ENCODE measurements around the gene ZBTB9.

GRCh38 chr6:33427585-33428223 is 26.7 kb upstream of the ZBTB9 start:
- TF ChIP-seq CTCF (IDR thresholded peaks at IDR 0.05): no peak
- no peak for TF ChIP-seq POLR2A (IDR thresholded peaks at IDR 0.05)

Measured in suprapubic skin (tissue), 3 donors.